Lung (tissue), 12 donors: ENCODE results near the gene PKN2. TPM values are rescaled to one million over a fixed set of nuclear protein-coding genes. Genes with fewer than 3 reads are reported as not detected.
A peak's percentile ranks its signal among the peaks of the same experiment; 100 is the strongest.
"Not testable (repeated sequence)": the region's sequence is repeated elsewhere in the genome, so short reads cannot be mapped to it uniquely, and the experiment has no call there.

Source experiments
- ATAC-seq: fragments of 200-7000 bp; cut with Tn5 transposase; one replicate; pipeline ENCODE4 v1.9.1; 2020; ENCODE audit warnings: moderate number of reproducible peaks; ENCODE audit not compliant: insufficient read depth, low FRiP score
- DNase-seq, 3 donors: peaks; one replicate each; pipeline ENCODE4 v3.0.0-alpha.2; 2013 to 2017
- H3K27ac ChIP-seq, 2 donors: one replicate each; pipeline ENCODE4 v1.5.1; 2013; ENCODE audit warnings: mild to moderate bottlenecking in 2 of 2, moderate library complexity in 2 of 2, control low read depth in 1 of 2, inconsistent platforms in 1 of 2, low read depth in 1 of 2, low read length in 1 of 2
- H3K27me3 ChIP-seq, 3 donors: one replicate each; pipeline ENCODE4 v1.5.1; 2013; ENCODE audit warnings: low read length in 2 of 3; ENCODE audit not compliant: control insufficient read depth in 3 of 3, insufficient read depth in 3 of 3
- H3K36me3 ChIP-seq, 4 donors: one replicate each; pipeline ENCODE4 v1.5.1; 2013; ENCODE audit warnings: low read length in 4 of 4, mild to moderate bottlenecking in 1 of 4, moderate library complexity in 1 of 4; ENCODE audit not compliant: control insufficient read depth in 4 of 4, insufficient read depth in 4 of 4
- H3K4me1 ChIP-seq, 5 donors: one replicate each; pipeline ENCODE4 v1.5.1; 2013; ENCODE audit warnings: low read length in 5 of 5, mild to moderate bottlenecking in 2 of 5, moderate library complexity in 1 of 5; ENCODE audit not compliant: control insufficient read depth in 5 of 5, insufficient read depth in 5 of 5
- H3K4me3 ChIP-seq: one replicate; pipeline ENCODE4 v1.5.1; 2013; ENCODE audit warnings: mild to moderate bottlenecking, control low read depth, moderate library complexity
- H3K9ac ChIP-seq, 2 donors: one replicate each; pipeline ENCODE4 v1.5.1; 2013; ENCODE audit warnings: low read length in 2 of 2, control low read depth in 1 of 2; ENCODE audit not compliant: insufficient read depth in 1 of 2
- H3K9me3 ChIP-seq, 4 donors: one replicate each; pipeline ENCODE4 v1.5.1; 2013; ENCODE audit warnings: low read length in 3 of 4, mild to moderate bottlenecking in 1 of 4, moderate library complexity in 1 of 4; ENCODE audit not compliant: control insufficient read depth in 4 of 4, insufficient read depth in 3 of 4
- CTCF ChIP-seq: IDR thresholded peaks from 2 replicates; pipeline ENCODE4 v1.5.1; 2012; ENCODE audit warnings: mild to moderate bottlenecking; ENCODE audit errors: control extremely low read depth, extremely low read depth
- WGBS, 2 donors: extraction: QIAGEN DNeasy Blood & Tissue Kit; methylation state at CpG; one replicate each; pipeline ENCODE4 v1.1.7; 2013; 5-methylcytosine and 5-hydroxymethylcytosine counted together
- polyA plus RNA-seq, 2 donors: library from polyadenylated mRNA; stranded (reverse); fragments of 200-250 nt; gene quantifications; one replicate each; pipeline ENCODE4 v1.2.1, GENCODE V29; 2013
- total RNA-seq, 2 donors: library from RNA; depleted of rRNA in 1 of 2; stranded (reverse); fragments of >200 nt in 1 of 2; gene quantifications; one replicate each; pipeline ENCODE4 v1.2.1, GENCODE V29; 2014 to 2021
- donor health status: control.
- donor health status: control.
- donor health status: Bipolar disorder and iron deficiency.
- donor health status: healthy.
- donor health status: DM: yes; HTN: yes; CAD: no.

The PKN2 gene
- total and polyA plus RNA-seq, 4 donors, result 9.5 to 130 (median 24.8) TPM

- Histone ChIP-seq H3K27ac (no peak overlapping the region), H3K4me1 (peaks cover 0 to 6% (median 2%) of the 10 kb centered on the region in 5 donors), H3K9me3 (no peaks in the 10 kb centered on the region), H3K9ac (no peak overlapping the region), H3K36me3 (peaks cover 0 to 2% (median 0%) of the 10 kb centered on the region in 4 donors), H3K27me3 (no peaks in the 10 kb centered on the region), H3K4me3 (no peak overlapping the region)
- TF ChIP-seq CTCF, result no peak
- DNase-seq, result peak in 2 of 3 donors; percentile 29 to 55
- peak; percentile 87 for ATAC-seq
- 11 to 25% methylated on average over 2 of the region's 2 CpGs for WGBS, 2 donors
These were observed 17.2 kb downstream of the PKN2 start for GRCh38 chr1:88701275-88701674.

- peak; percentile 29 for ATAC-seq
- DNase-seq, result not testable (repeated sequence)
These were observed 17.7 kb downstream of the PKN2 start for GRCh38 chr1:88701793-88702192.

GRCh38 chr1:88708011-88708410 is 23.9 kb downstream of the PKN2 start:
- ATAC-seq, result no peak

More at GRCh38 chr1:88701793-88702192, 17.7 kb downstream of the PKN2 start:
- not testable (repeated sequence) for H3K4me3 ChIP-seq, H3K36me3 ChIP-seq, H3K9ac ChIP-seq, H3K9me3 ChIP-seq, H3K27me3 ChIP-seq, H3K4me1 ChIP-seq
- peak overlapping the region in 1 of 2 donors; percentile 14 for H3K27ac ChIP-seq
- WGBS, 2 donors, result 68 to 78% methylated on average over 5 of the region's 5 CpGs

GRCh38 chr1:88712907-88713306 is 28.8 kb downstream of the PKN2 start:
- not testable (repeated sequence) for DNase-seq, H3K27ac ChIP-seq, ATAC-seq, H3K27me3 ChIP-seq, H3K4me1 ChIP-seq, H3K9me3 ChIP-seq, H3K4me3 ChIP-seq, H3K9ac ChIP-seq
- H3K36me3 ChIP-seq, result peaks cover 0 to 13% (median 4%) of the 10 kb centered on the region in 4 donors
- WGBS, 2 donors, result 100% methylated on average over 1 of the region's 1 CpG

More at GRCh38 chr1:88708011-88708410, 23.9 kb downstream of the PKN2 start:
- Histone ChIP-seq H3K9me3 (no peaks in the 10 kb centered on the region), H3K27me3 (no peaks in the 10 kb centered on the region), H3K9ac (no peak overlapping the region), H3K27ac (no peak overlapping the region), H3K4me3 (no peak overlapping the region), H3K36me3 (peaks cover 0 to 13% (median 5%) of the 10 kb centered on the region in 4 donors), H3K4me1 (no peaks in the 10 kb centered on the region)
- WGBS, 2 donors, result 84 to 91% methylated on average over 2 of the region's 2 CpGs
- DNase-seq, result peak in 1 of 3 donors; percentile 38
- TF ChIP-seq CTCF, result no peak

GRCh38 chr1:88716571-88716970 is 32.5 kb downstream of the PKN2 start:
- not testable (repeated sequence) for H3K27me3 ChIP-seq, ATAC-seq, H3K4me3 ChIP-seq, DNase-seq, H3K9me3 ChIP-seq, H3K27ac ChIP-seq, H3K9ac ChIP-seq, H3K4me1 ChIP-seq, H3K36me3 ChIP-seq
- 91 to 98% methylated on average over 2 of the region's 2 CpGs for WGBS, 2 donors
